Transverse colon (tissue), 4 donors: ENCODE data around the gene JMJD4. TPM values are rescaled to one million over a fixed set of nuclear protein-coding genes. Genes with fewer than 3 reads are reported as not detected.
A peak's percentile ranks its signal among the peaks of the same experiment; 100 is the strongest.

Experiments
- DNase-seq: peaks from one replicate; pipeline ENCODE4 v3.0.0-alpha.2; 2019
- H3K27ac ChIP-seq, 4 donors: fragments of 200-600 bp; sonication (generic); 2 replicates each; pipeline ENCODE4 v1.5.1; 2016 to 2018; ENCODE audit warnings: inconsistent platforms in 4 of 4
- H3K27me3 ChIP-seq: fragments of 200-600 bp; sonication (generic); 2 replicates; pipeline ENCODE4 v1.5.1; 2017; ENCODE audit warnings: inconsistent platforms
- H3K36me3 ChIP-seq, 4 donors: fragments of 200-600 bp; sonication (generic); 2 replicates each; pipeline ENCODE4 v1.5.1; 2017 to 2019; ENCODE audit warnings: inconsistent platforms in 4 of 4
- H3K4me1 ChIP-seq, 4 donors: fragments of 200-600 bp; sonication (generic); 2 replicates each; pipeline ENCODE4 v1.5.1; 2017 to 2020; ENCODE audit warnings: inconsistent platforms in 4 of 4
- H3K4me3 ChIP-seq, 4 donors: fragments of 200-600 bp; sonication (generic); 1 replicate in 1 of 4; 2 replicates in 3 of 4; pipeline versions ENCODE4 v1.5.1 to v1.6.1; 2017 to 2019; ENCODE audit warnings: inconsistent platforms in 4 of 4
- H3K9me3 ChIP-seq, 2 donors: fragments of 200-600 bp; sonication (generic); 2 replicates each; pipeline ENCODE4 v1.5.1; 2017 to 2019; ENCODE audit warnings: inconsistent platforms in 2 of 2
- EP300 ChIP-seq: sonication (generic); formaldehyde crosslinking; IDR thresholded peaks from one replicate; pipeline ENCODE4 v1.6.1; 2017; ENCODE audit warnings: antibody characterized with exemption, low read depth
- POLR2A ChIP-seq: fragments of 450-650 bp; IDR thresholded peaks from one replicate; pipeline ENCODE4 v1.6.1; 2016; ENCODE audit warnings: antibody characterized with exemption, mild to moderate bottlenecking, moderate library complexity
- POLR2AphosphoS5 ChIP-seq, 3 donors: sonication (generic); formaldehyde crosslinking; IDR thresholded peaks; one replicate each; pipeline ENCODE4 v1.6.1; 2016; ENCODE audit warnings: antibody characterized with exemption in 3 of 3
- WGBS, 2 donors: methylation state at CpG; one replicate each; pipeline ENCODE4 v1.1.5; 2018; ENCODE audit warnings: low coverage in 1 of 2; 5-methylcytosine and 5-hydroxymethylcytosine counted together
- in situ Hi-C, 4 donors: fragments of 200-750 bp; cut with MboI; loops; one replicate each; pipeline versions ENCODE4 v1.15.0 to v1.15.1; 2017; ENCODE audit warnings: low sequenced_read_pairs in 3 of 4, low pct_ligation_motif_present in 1 of 4, low pct_unique_long_range_greater_than_20kb in 1 of 4
- intact Hi-C: fragments of 100-400 bp; cut with DNase I; formaldehyde crosslinking; loops from one replicate; pipeline ENCODE4 v1.15.1; 2023; ENCODE audit warnings: low total_unique reads
- total RNA-seq, 4 donors: library from RNA; depleted of rRNA; stranded (reverse); fragments of >200 nt; gene quantifications; one replicate each; pipeline ENCODE4 v1.1.0, GENCODE V29; 2016
- TF ChIP-seq, protein P1 (sequence below), 5 experiments: fragments of 200-600 bp in 3 of 5; fragments of 450-650 bp in 2 of 5; sonication (generic) in 3 of 5; IDR thresholded peaks; 1 replicate in 2 of 5; 2 replicates in 3 of 5; pipeline ENCODE4 v1.5.1; 2016 to 2017; ENCODE audit warnings: antibody characterized with exemption in 5 of 5, inconsistent platforms in 3 of 5, mild to moderate bottlenecking in 2 of 5, moderate library complexity in 1 of 5

JMJD4 gene
- total RNA-seq, 4 donors from 2014 or later: 6.8 to 52.7 (median 19.8) TPM

DNA sequence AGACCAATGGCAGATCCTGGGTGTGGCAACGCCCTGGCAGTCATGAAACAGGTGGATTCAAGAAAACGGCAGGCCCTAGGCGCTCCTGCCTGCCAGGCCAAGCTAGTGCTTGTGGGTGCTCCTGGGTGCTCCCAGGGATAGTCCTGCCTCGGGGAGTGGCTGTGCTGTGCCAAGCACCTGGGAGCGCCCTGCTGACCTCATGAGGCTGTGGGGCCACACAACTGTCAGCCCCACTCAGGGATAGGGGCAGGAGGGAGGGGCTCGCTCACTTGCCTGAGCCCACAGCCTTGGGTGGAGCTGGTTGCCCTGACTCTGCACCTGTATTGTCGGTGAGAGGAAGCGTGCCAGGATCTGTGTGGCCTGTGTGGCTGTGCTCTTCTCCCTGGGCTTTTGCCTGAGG is 9.6 kb upstream of the JMJD4 start:
- 47% methylated on average over 8 of the region's 8 CpGs; no CpG with 5 or more reads in 1 of the 2 donors for WGBS, 2 donors
- no peaks in the 10 kb centered on the region for H3K9me3 ChIP-seq
- H3K27ac ChIP-seq: peak overlapping the region; percentile 14 to 41 (median 32)
- intact Hi-C loops: no loop called here
- DNase-seq: peak; percentile 62
- H3K4me3 ChIP-seq: no peak overlapping the region
- in situ Hi-C loops: no loop called here
- TF ChIP-seq POLR2A (no peak), POLR2AphosphoS5 (IDR thresholded peaks at IDR 0.05) (no peak), EP300 (no peak)
- TF ChIP-seq, protein P1, sequence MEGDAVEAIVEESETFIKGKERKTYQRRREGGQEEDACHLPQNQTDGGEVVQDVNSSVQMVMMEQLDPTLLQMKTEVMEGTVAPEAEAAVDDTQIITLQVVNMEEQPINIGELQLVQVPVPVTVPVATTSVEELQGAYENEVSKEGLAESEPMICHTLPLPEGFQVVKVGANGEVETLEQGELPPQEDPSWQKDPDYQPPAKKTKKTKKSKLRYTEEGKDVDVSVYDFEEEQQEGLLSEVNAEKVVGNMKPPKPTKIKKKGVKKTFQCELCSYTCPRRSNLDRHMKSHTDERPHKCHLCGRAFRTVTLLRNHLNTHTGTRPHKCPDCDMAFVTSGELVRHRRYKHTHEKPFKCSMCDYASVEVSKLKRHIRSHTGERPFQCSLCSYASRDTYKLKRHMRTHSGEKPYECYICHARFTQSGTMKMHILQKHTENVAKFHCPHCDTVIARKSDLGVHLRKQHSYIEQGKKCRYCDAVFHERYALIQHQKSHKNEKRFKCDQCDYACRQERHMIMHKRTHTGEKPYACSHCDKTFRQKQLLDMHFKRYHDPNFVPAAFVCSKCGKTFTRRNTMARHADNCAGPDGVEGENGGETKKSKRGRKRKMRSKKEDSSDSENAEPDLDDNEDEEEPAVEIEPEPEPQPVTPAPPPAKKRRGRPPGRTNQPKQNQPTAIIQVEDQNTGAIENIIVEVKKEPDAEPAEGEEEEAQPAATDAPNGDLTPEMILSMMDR (IDR thresholded peaks at IDR 0.05): no peak
- H3K36me3 ChIP-seq: no peaks in the 10 kb centered on the region
- H3K27me3 ChIP-seq: no peaks in the 10 kb centered on the region
- H3K4me1 ChIP-seq: peaks cover 12 to 25% (median 19%) of the 10 kb centered on the region in 4 donors

GRCh38 chr1:227742738-227743715 is 7.9 kb upstream of the JMJD4 start:
- no peak for DNase-seq
- Histone ChIP-seq H3K4me3 (no peak overlapping the region), H3K9me3 (no peaks in the 10 kb centered on the region), H3K27ac (no peak overlapping the region), H3K36me3 (no peaks in the 10 kb centered on the region), H3K27me3 (no peaks in the 10 kb centered on the region), H3K4me1 (peaks cover 9 to 12% (median 9%) of the 10 kb centered on the region in 4 donors)
- no peak for TF ChIP-seq EP300
- TF ChIP-seq POLR2AphosphoS5 (IDR thresholded peaks at IDR 0.05): no peak
- TF ChIP-seq, protein P1 (IDR thresholded peaks at IDR 0.05): no peak
- no peak for TF ChIP-seq POLR2A
- 93 to 100% methylated on average over 4 to 18 of the region's 18 CpGs for WGBS, 2 donors
- in situ Hi-C loops: no loop called here
- intact Hi-C loops: no loop called here

- DNase-seq: no peak
- in situ Hi-C loops: no loop called here
- TF ChIP-seq POLR2A: no peak
- TF ChIP-seq, protein P1 (IDR thresholded peaks at IDR 0.05): no peak
- no peak for TF ChIP-seq EP300
- no peak for TF ChIP-seq POLR2AphosphoS5 (IDR thresholded peaks at IDR 0.05)
Measured at GRCh38 chr1:227741166-227741870, 6.2 kb upstream of the JMJD4 start.

DNA sequence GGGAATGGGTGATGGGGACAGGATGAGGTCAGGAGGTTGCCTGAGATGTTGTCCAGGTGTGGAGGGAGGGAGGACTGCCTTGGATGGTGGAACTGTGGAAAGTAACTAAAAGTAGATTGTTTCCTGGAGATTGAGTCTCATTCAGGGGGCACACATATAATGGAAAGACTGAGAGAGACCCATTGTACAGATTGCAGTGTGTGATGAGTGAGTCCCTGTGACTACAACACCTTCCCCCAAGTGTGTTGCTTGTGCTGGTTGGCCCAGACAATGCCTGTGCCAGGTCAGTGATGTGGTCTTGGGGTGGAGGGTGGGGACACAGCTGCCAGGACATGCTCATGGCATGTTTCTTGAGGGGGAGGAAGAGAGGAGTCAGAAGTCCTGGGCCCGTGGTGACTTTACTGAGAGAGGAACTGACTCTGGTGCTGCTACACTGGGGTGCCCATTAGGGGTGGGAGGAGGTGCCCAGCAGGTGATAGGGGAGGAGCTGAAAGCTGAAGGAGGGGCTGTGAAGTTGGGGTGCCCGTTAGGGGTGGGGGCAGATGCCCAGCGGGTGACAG is 5.4 kb upstream of the JMJD4 start:
- in situ Hi-C loops (no loop called here), intact Hi-C loops (no loop called here)
- H3K9me3 ChIP-seq: no peaks in the 10 kb centered on the region
- H3K27me3 ChIP-seq: no peaks in the 10 kb centered on the region
- DNase-seq: no peak
- H3K36me3 ChIP-seq: no peaks in the 10 kb centered on the region
- no peak for TF ChIP-seq POLR2AphosphoS5 (IDR thresholded peaks at IDR 0.05)
- TF ChIP-seq, protein P1 (IDR thresholded peaks at IDR 0.05): no peak
- no peak for TF ChIP-seq POLR2A
- TF ChIP-seq EP300: no peak
- H3K4me3 ChIP-seq: no peak overlapping the region
- peaks cover 3 to 23% (median 15%) of the 10 kb centered on the region in 4 donors for H3K4me1 ChIP-seq
- no peak overlapping the region for H3K27ac ChIP-seq
- 63 to 79% methylated on average over 2 to 3 of the region's 3 CpGs for WGBS, 2 donors

More at GRCh38 chr1:227741166-227741870, 6.2 kb upstream of the JMJD4 start:
- no peaks in the 10 kb centered on the region for H3K36me3 ChIP-seq
- intact Hi-C loops: no loop called here
- WGBS, 2 donors: 84 to 94% methylated on average over 2 to 17 of the region's 17 CpGs
- H3K4me3 ChIP-seq: no peak overlapping the region
- no peaks in the 10 kb centered on the region for H3K27me3 ChIP-seq
- no peaks in the 10 kb centered on the region for H3K9me3 ChIP-seq
- H3K27ac ChIP-seq: no peak overlapping the region
- peaks cover 3 to 17% (median 9%) of the 10 kb centered on the region in 4 donors for H3K4me1 ChIP-seq
